Psoas muscle (tissue), 8 donors: ENCODE data around the gene SHPK. TPM values are rescaled to one million over a fixed set of nuclear protein-coding genes. Genes with fewer than 3 reads are reported as not detected.

Experiments
- ATAC-seq, 4 donors: fragments of 200-7000 bp; cut with Tn5 transposase; one replicate each; pipeline ENCODE4 v1.9.1; 2020; ENCODE audit warnings: moderate library complexity in 3 of 4, mild to moderate bottlenecking in 2 of 4
- DNase-seq, 2 donors: peaks; one replicate each; pipeline ENCODE4 v3.0.0-alpha.2; 2020
- H3K27ac ChIP-seq: fragments of 200-600 bp; one replicate; pipeline ENCODE4 v1.8.0; 2022
- H3K27me3 ChIP-seq, 3 donors: fragments of 200-600 bp in 1 of 3; one replicate each; pipeline versions ENCODE4 v1.6.1 to v1.8.0; 2013 to 2022; ENCODE audit warnings: low read length in 2 of 3, mild to moderate bottlenecking in 2 of 3, moderate library complexity in 1 of 3; ENCODE audit not compliant: insufficient read depth in 3 of 3
- H3K36me3 ChIP-seq, 2 donors: fragments of 200-600 bp in 1 of 2; one replicate each; pipeline versions ENCODE4 v1.6.1 to v1.8.0; 2013 to 2022; ENCODE audit warnings: low read depth in 1 of 2, mild to moderate bottlenecking in 1 of 2, moderate library complexity in 1 of 2; ENCODE audit not compliant: insufficient read depth in 1 of 2
- H3K4me1 ChIP-seq: fragments of 200-600 bp; one replicate; pipeline ENCODE4 v1.8.0; 2022
- H3K4me3 ChIP-seq: fragments of 200-600 bp; one replicate; pipeline ENCODE4 v1.8.0; 2022; ENCODE audit warnings: mild to moderate bottlenecking
- H3K9me3 ChIP-seq: fragments of 200-600 bp; one replicate; pipeline ENCODE4 v1.8.0; 2022
- WGBS, 3 donors: extraction: QIAGEN DNeasy Blood & Tissue Kit; methylation state at CpG; one replicate each; pipeline versions ENCODE4 v1.1.6 to v1.1.7; 2013; 5-methylcytosine and 5-hydroxymethylcytosine counted together
- intact Hi-C, 2 donors: fragments of 100-400 bp; cut with DNase I; formaldehyde crosslinking; loops; one replicate each; pipeline versions ENCODE4 v1.11.0 to v1.14.2; 2022
- polyA plus RNA-seq, 3 donors: library from polyadenylated mRNA; stranded (reverse); fragments of 200-250 nt; gene quantifications; one replicate each; pipeline ENCODE4 v1.2.3, GENCODE V29; 2013
- total RNA-seq, 4 donors: library from RNA; stranded (reverse); fragmentation: NEBNext Ultra II Directional in 2 of 4; extraction: Animal tissue kit (Norgen Biotek cat#: 25700) in 2 of 4; gene quantifications; one replicate each; pipeline versions ENCODE4 v1.2.1 to v1.2.4, GENCODE V29; 2021 to 2023
- TF ChIP-seq, protein P1 (sequence below): fragments of 200-600 bp; IDR thresholded peaks from one replicate; pipeline ENCODE4 v1.8.0; 2022; ENCODE audit warnings: antibody characterized with exemption
- donor health status: healthy with polysubstance abuse.
- donor health status: DM: no; HTN: no; CAD: no; lungs with moderate emphysema.
- donor health status: Bipolar disorder and iron deficiency.
- donor health status: healthy.
- donor health status: DM: yes; HTN: yes; CAD: no.
- donor health status: DM: no; HTN: no; CAD: no.
- donor health status: DM: no; HTN: no; CAD: no.
- donor health status: DM: yes; HTN: yes; CAD: no.

SHPK gene
- total and polyA plus RNA-seq, 7 donors = 1.7 to 3.8 (median 2.2) TPM

GRCh38 chr17:3668279-3669084 lies 32.4 kb upstream of the SHPK start, which contains the start of the genes EMC6 and TAX1BP3:
Gene EMC6, plus strand, starts transcription at chr17:3668812. Its CDS starts 335 bp downstream, at chr17:3669147.
Gene TAX1BP3, minus strand, starts transcription at chr17:3668578. Its CDS starts 52 bp downstream, at chr17:3668526.
- WGBS, 3 donors = 0% methylated on average over 65 to 89 of the region's 89 CpGs
- Histone ChIP-seq H3K9me3 (no peaks in the 10 kb centered on the region), H3K36me3 (peaks cover 2 to 40% of the 10 kb centered on the region in 2 donors), H3K4me1 (peaks cover 35% of the 10 kb centered on the region), H3K27me3 (no peaks in the 10 kb centered on the region), H3K4me3 (peak within 1 kb of the TSS; percentile 97), H3K27ac (peak within 1 kb of the TSS; percentile 96)
- TF ChIP-seq, protein P1, sequence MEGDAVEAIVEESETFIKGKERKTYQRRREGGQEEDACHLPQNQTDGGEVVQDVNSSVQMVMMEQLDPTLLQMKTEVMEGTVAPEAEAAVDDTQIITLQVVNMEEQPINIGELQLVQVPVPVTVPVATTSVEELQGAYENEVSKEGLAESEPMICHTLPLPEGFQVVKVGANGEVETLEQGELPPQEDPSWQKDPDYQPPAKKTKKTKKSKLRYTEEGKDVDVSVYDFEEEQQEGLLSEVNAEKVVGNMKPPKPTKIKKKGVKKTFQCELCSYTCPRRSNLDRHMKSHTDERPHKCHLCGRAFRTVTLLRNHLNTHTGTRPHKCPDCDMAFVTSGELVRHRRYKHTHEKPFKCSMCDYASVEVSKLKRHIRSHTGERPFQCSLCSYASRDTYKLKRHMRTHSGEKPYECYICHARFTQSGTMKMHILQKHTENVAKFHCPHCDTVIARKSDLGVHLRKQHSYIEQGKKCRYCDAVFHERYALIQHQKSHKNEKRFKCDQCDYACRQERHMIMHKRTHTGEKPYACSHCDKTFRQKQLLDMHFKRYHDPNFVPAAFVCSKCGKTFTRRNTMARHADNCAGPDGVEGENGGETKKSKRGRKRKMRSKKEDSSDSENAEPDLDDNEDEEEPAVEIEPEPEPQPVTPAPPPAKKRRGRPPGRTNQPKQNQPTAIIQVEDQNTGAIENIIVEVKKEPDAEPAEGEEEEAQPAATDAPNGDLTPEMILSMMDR = no peak
- DNase-seq (peak; percentile 99 to 100), ATAC-seq (peak; percentile 87 to 91 (median 90))
- intact Hi-C loops = loop anchor here in 1 of 2 donors (1.0 kb wide), 1 partner anchor 28 kb away; no protein-coding TSS in a partner anchor

DNA sequence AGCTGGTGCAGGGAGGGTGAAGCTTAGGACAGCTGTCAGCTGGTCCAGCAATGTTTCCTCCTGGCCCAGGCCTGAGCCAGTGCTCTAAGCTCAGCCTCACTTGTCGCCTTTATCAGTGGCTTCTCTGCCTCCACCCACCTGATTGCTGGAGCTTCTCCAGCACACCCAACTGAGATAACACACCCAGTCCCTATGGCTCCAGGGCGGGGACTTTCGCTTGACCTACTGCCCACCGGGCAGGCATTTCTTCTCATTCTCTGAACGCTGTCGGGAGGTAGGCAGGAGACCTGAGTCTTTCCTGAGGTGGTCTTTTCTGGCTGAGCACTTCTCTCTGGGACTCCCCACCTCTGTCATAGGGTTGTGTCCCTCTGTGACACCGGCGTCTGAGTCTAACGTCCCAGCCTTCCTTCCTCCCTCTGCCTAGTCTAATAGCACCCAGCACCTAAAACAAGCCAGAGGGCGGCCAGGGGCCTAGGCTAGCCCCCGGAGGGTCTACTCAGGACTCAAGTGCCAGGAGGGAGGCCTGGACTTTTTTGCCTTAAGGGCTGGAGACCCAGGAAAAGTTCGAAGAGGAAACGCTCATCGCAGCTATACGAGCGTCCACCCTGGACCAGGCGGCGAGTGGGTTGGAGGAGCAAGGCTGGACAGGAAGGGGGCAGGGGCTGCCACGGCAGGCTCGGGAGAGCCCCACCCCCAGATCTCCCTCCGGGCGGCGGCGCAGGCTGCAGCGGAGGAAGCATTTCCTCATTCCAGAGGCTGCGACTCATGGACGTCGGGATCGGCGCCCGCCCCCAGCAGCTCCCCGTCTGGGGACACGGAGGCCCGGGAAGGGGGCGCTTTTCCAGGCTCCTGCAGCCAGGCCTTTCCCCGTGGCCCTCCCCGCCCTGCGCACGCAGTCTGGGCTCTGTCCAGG lies 31.6 kb upstream of the SHPK start:
- Histone ChIP-seq H3K4me1 (peaks cover 35% of the 10 kb centered on the region), H3K36me3 (peaks cover 2 to 49% of the 10 kb centered on the region in 2 donors), H3K9me3 (no peaks in the 10 kb centered on the region), H3K27me3 (no peaks in the 10 kb centered on the region), H3K27ac (peak overlapping the region; percentile 96), H3K4me3 (peak overlapping the region; percentile 97)
- TF ChIP-seq, protein P1 = no peak
- ATAC-seq (peak; percentile 67 to 79 (median 70)), DNase-seq (peak; percentile 92 to 95)
- 1 to 4% (median 2%) methylated on average over 32 to 39 of the region's 39 CpGs for WGBS, 3 donors
- intact Hi-C loops = loop anchor here in 1 of 2 donors (1.0 kb wide), 1 partner anchor 27 kb away; no protein-coding TSS in a partner anchor

DNA sequence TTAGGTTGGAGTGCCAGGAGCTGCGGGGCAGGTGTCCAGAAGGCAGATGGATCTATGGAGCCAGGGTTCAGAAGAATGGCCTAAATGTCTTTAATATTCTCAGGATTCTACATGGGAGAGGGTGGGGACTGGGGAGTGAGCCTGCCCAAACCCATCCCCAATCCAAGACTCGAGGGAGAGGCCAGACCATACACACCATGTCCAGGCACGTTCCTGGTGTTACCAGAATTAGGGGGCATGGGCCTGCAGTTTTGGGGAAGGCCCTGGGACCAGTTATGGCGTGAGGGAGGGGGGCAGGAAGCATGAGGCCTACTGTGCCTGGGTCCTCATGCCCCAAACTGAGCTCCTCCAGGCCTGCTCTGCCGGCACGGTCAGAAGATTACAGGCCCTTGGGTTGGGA lies 30.5 kb upstream of the SHPK start:
- Histone ChIP-seq H3K27ac (peak overlapping the region; percentile 96), H3K9me3 (no peaks in the 10 kb centered on the region), H3K36me3 (peaks cover 2 to 53% of the 10 kb centered on the region in 2 donors), H3K4me1 (peaks cover 35% of the 10 kb centered on the region), H3K4me3 (peak overlapping the region; percentile 97), H3K27me3 (no peaks in the 10 kb centered on the region)
- ATAC-seq = no peak
- no peak for DNase-seq
- 54 to 67% (median 58%) methylated on average over 6 of the region's 6 CpGs for WGBS, 3 donors
- intact Hi-C loops = no loop called here
- TF ChIP-seq, protein P1 = no peak

DNA sequence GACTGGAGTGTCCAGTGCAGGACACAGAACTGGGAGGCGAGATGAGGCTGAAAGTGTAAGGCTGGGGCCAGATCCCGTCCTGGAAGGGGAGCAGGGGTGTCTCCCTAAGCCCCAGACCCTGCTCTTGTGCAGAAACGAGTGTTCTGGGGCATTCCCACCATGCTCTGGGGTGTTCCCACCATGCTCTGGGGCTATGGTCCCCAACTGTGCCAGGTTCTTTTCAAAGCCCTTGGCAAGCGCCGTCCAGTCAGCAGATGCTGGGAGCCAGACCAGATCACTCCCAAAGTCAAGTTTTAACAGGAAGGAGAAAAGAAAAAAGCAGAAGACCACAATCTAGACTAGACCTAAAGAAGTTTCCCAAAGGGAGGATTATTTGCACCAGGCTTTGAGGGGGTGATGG lies 29.8 kb upstream of the SHPK start:
- Histone ChIP-seq H3K4me1 (peaks cover 35% of the 10 kb centered on the region), H3K27me3 (no peaks in the 10 kb centered on the region), H3K9me3 (no peaks in the 10 kb centered on the region), H3K36me3 (peaks cover 2 to 55% of the 10 kb centered on the region in 2 donors), H3K27ac (peak overlapping the region; percentile 96), H3K4me3 (no peak overlapping the region)
- WGBS, 3 donors = 46 to 59% (median 53%) methylated on average over 5 of the region's 5 CpGs
- TF ChIP-seq, protein P1 = no peak
- intact Hi-C loops = no loop called here
- no peak for ATAC-seq
- no peak for DNase-seq
